GM23248 (cell line): Measurements from ENCODE around the gene SLC37A3.

Experiments used
- EZH2 ChIP-seq: fragments of 200-600 bp; sonication (generic); IDR thresholded peaks from 2 replicates; pipeline ENCODE4 v1.6.1; 2018; ENCODE audit warnings: antibody characterized with exemption, mild to moderate bottlenecking; ENCODE audit not compliant: insufficient read depth, poor library complexity, severe bottlenecking
- EZH2phosphoT487 ChIP-seq: fragments of 200-600 bp; sonication (generic); IDR thresholded peaks from 2 replicates; pipeline ENCODE4 v1.6.1; 2018; ENCODE audit warnings: antibody characterized with exemption, moderate library complexity, mild to moderate bottlenecking, low read depth; ENCODE audit not compliant: insufficient read depth

- TF ChIP-seq EZH2phosphoT487 (no peak), EZH2 (no peak)
These were observed 51.1 kb downstream of the SLC37A3 start for GRCh38 chr7:140347218-140347617.
